GM21825 (cell line): ENCODE measurements around the gene EGFLAM.
"Not testable (repeated sequence)": the region's sequence is repeated elsewhere in the genome, so short reads cannot be mapped to it uniquely, and the experiment has no call there.

Experiments
- ATAC-seq: cut with Tn5 transposase; IDR thresholded peaks from one replicate; pipeline ENCODE4 v1.9.1; 2021; ENCODE audit warnings: mild to moderate bottlenecking, moderate library complexity; ENCODE audit not compliant: unreplicated experiment

EGFLAM gene

GRCh38 chr5:38323645-38324295, 65.4 kb downstream of the EGFLAM start:
- no peak for ATAC-seq

GRCh38 chr5:38329132-38329715, 70.9 kb downstream of the EGFLAM start:
- no peak for ATAC-seq

- ATAC-seq, result no peak
These were observed 71.8 kb downstream of the EGFLAM start for GRCh38 chr5:38330207-38330606.

GRCh38 chr5:38331831-38332230, 73.5 kb downstream of the EGFLAM start:
- ATAC-seq, result no peak

GRCh38 chr5:38333181-38333580, 74.8 kb downstream of the EGFLAM start:
- not testable (repeated sequence) for ATAC-seq

- ATAC-seq, result no peak
These were observed 80.1 kb downstream of the EGFLAM start for GRCh38 chr5:38338455-38338854.

GRCh38 chr5:38339446-38339845, 81.1 kb downstream of the EGFLAM start:
- no peak for ATAC-seq

GRCh38 chr5:38341056-38341455, 82.7 kb downstream of the EGFLAM start:
- no peak for ATAC-seq

- no peak for ATAC-seq
These were observed 83.3 kb downstream of the EGFLAM start for GRCh38 chr5:38341641-38342040.

GRCh38 chr5:38342261-38342660, 83.9 kb downstream of the EGFLAM start:
- no peak for ATAC-seq

GRCh38 chr5:38344891-38345290, 86.5 kb downstream of the EGFLAM start:
- no peak for ATAC-seq

- ATAC-seq, result no peak
These were observed 88.2 kb downstream of the EGFLAM start for GRCh38 chr5:38346593-38346992.

GRCh38 chr5:38347040-38347763, 88.8 kb downstream of the EGFLAM start:
- ATAC-seq, result no peak

- no peak for ATAC-seq
These were observed 89.5 kb downstream of the EGFLAM start for GRCh38 chr5:38347896-38348295.

GRCh38 chr5:38360323-38361061, 102.1 kb downstream of the EGFLAM start:
- no peak for ATAC-seq

GRCh38 chr5:38362713-38363112, 104.4 kb downstream of the EGFLAM start:
- no peak for ATAC-seq

- ATAC-seq, result no peak
These were observed 106.5 kb downstream of the EGFLAM start for GRCh38 chr5:38364825-38365224.

- no peak for ATAC-seq
These were observed 109.1 kb downstream of the EGFLAM start for GRCh38 chr5:38367410-38367809.

- no peak for ATAC-seq
These were observed 109.6 kb downstream of the EGFLAM start for GRCh38 chr5:38367966-38368365.

- no peak for ATAC-seq
These were observed 111.3 kb downstream of the EGFLAM start for GRCh38 chr5:38369692-38370091.

GRCh38 chr5:38370358-38371100, 112.2 kb downstream of the EGFLAM start:
- ATAC-seq, result no peak
